Transverse colon (tissue), 4 donors: Measurements from ENCODE around the gene CKAP5.

ENCODE experiments used
- POLR2A ChIP-seq: fragments of 450-650 bp; IDR thresholded peaks from one replicate; pipeline ENCODE4 v1.6.1; 2016; ENCODE audit warnings: antibody characterized with exemption, mild to moderate bottlenecking, moderate library complexity
- POLR2AphosphoS5 ChIP-seq, 3 donors: sonication (generic); formaldehyde crosslinking; IDR thresholded peaks; one replicate each; pipeline ENCODE4 v1.6.1; 2016; ENCODE audit warnings: antibody characterized with exemption in 3 of 3
- TF ChIP-seq, protein P1 (sequence below), 5 experiments: fragments of 200-600 bp in 3 of 5; fragments of 450-650 bp in 2 of 5; sonication (generic) in 3 of 5; IDR thresholded peaks; 1 replicate in 2 of 5; 2 replicates in 3 of 5; pipeline ENCODE4 v1.5.1; 2016 to 2017; ENCODE audit warnings: antibody characterized with exemption in 5 of 5, inconsistent platforms in 3 of 5, mild to moderate bottlenecking in 2 of 5, moderate library complexity in 1 of 5

GRCh38 chr11:46856605-46857343 is 10.7 kb upstream of the CKAP5 start:
- TF ChIP-seq, protein P1, sequence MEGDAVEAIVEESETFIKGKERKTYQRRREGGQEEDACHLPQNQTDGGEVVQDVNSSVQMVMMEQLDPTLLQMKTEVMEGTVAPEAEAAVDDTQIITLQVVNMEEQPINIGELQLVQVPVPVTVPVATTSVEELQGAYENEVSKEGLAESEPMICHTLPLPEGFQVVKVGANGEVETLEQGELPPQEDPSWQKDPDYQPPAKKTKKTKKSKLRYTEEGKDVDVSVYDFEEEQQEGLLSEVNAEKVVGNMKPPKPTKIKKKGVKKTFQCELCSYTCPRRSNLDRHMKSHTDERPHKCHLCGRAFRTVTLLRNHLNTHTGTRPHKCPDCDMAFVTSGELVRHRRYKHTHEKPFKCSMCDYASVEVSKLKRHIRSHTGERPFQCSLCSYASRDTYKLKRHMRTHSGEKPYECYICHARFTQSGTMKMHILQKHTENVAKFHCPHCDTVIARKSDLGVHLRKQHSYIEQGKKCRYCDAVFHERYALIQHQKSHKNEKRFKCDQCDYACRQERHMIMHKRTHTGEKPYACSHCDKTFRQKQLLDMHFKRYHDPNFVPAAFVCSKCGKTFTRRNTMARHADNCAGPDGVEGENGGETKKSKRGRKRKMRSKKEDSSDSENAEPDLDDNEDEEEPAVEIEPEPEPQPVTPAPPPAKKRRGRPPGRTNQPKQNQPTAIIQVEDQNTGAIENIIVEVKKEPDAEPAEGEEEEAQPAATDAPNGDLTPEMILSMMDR (IDR thresholded peaks at IDR 0.05) = no peak
- TF ChIP-seq POLR2A (no peak), POLR2AphosphoS5 (IDR thresholded peaks at IDR 0.05) (no peak)
